ENCODE measurements around the gene CCDC13. TPM values are rescaled to one million over a fixed set of nuclear protein-coding genes. Genes with fewer than 3 reads are reported as not detected.

Gene CCDC13
- total RNA-seq, 2 experiments from 2014 or later = 0.38 TPM; not detected in 1

GRCh38 chr3:42790714-42791229 lies 17.7 kb upstream of the CCDC13 start:
- Histone ChIP-seq H3K9me3 (ENCODE audit: control insufficient read depth in 1 of 2, insufficient read depth in 1 of 2, low read length in 2 of 2) (no peaks in the 10 kb centered on the region), H3K4me1 (ENCODE audit: insufficient read depth, low read length) (no peaks in the 10 kb centered on the region), H3K4me3 (ENCODE audit: low read length) (no peak overlapping the region), H3K27ac (ENCODE audit: low read depth in 1 of 2, low read length in 2 of 2) (no peak overlapping the region), H3K36me3 (ENCODE audit: insufficient read depth, low read length) (peaks cover 18% of the 10 kb centered on the region), H3K27me3 (ENCODE audit: control insufficient read depth in 1 of 2, insufficient read depth in 2 of 2, low read length in 2 of 2) (no peaks in the 10 kb centered on the region)
- DNase-seq (no peak), ATAC-seq (ENCODE audit: poor library complexity) (no peak)
- CTCF ChIA-PET = interaction anchor here (1.3 kb wide), 1 partner anchor 90 kb away, joined by 3 read pairs; no protein-coding TSS in a partner anchor
- Mint-ChIP-seq H3K27me3 (no peaks in the 10 kb centered on the region), H3K4me3 (no peak overlapping the region), H3K27ac (no peak overlapping the region), H3K36me3 (ENCODE audit: low read depth) (peaks cover 49% of the 10 kb centered on the region), H3K9me3 (no peaks in the 10 kb centered on the region), H3K4me1 (ENCODE audit: low read depth) (peaks cover 16% of the 10 kb centered on the region)
- POLR2A ChIA-PET = no interaction called here
- intact Hi-C loops (cut with DNase I, micrococcal nuclease) = no loop called here
- no peak for TF ChIP-seq CTCF (IDR thresholded peaks at IDR 0.05)

GRCh38 chr3:42786631-42787030 lies 13.6 kb upstream of the CCDC13 start:
- peaks cover 10% of the 10 kb centered on the region for H3K4me1 Mint-ChIP-seq (ENCODE audit: low read depth)
- Histone ChIP-seq H3K4me1 (ENCODE audit: insufficient read depth, low read length) (no peaks in the 10 kb centered on the region), H3K27ac (ENCODE audit: low read depth in 1 of 2, low read length in 2 of 2) (no peak overlapping the region), H3K4me3 (ENCODE audit: low read length) (no peak overlapping the region), H3K36me3 (ENCODE audit: insufficient read depth, low read length) (peaks cover 25% of the 10 kb centered on the region), H3K9me3 (ENCODE audit: control insufficient read depth in 1 of 2, insufficient read depth in 1 of 2, low read length in 2 of 2) (no peaks in the 10 kb centered on the region), H3K27me3 (ENCODE audit: control insufficient read depth in 1 of 2, insufficient read depth in 2 of 2, low read length in 2 of 2) (no peaks in the 10 kb centered on the region)
- ChIA-PET POLR2A (no interaction called here), CTCF (interaction anchor here (0.8 kb wide), 1 partner anchor 53 kb away, joined by 3 read pairs; no protein-coding TSS in a partner anchor)
- no peaks in the 10 kb centered on the region for H3K27me3 Mint-ChIP-seq
- H3K9me3 Mint-ChIP-seq = no peaks in the 10 kb centered on the region
- peaks cover 58% of the 10 kb centered on the region for H3K36me3 Mint-ChIP-seq (ENCODE audit: low read depth)
- ATAC-seq (ENCODE audit: poor library complexity) (no peak), DNase-seq (no peak)
- no peak for TF ChIP-seq CTCF (IDR thresholded peaks at IDR 0.05)
- H3K27ac Mint-ChIP-seq = no peak overlapping the region
- H3K4me3 Mint-ChIP-seq = no peak overlapping the region
- intact Hi-C loops (cut with DNase I, micrococcal nuclease) = no loop called here

GRCh38 chr3:42786212-42786611 lies 13.2 kb upstream of the CCDC13 start:
- intact Hi-C loops (cut with DNase I, micrococcal nuclease) = no loop called here
- no peak for TF ChIP-seq CTCF (IDR thresholded peaks at IDR 0.05)
- Mint-ChIP-seq H3K27me3 (no peaks in the 10 kb centered on the region), H3K27ac (no peak overlapping the region), H3K4me3 (no peak overlapping the region), H3K9me3 (no peaks in the 10 kb centered on the region), H3K36me3 (ENCODE audit: low read depth) (peaks cover 53% of the 10 kb centered on the region), H3K4me1 (ENCODE audit: low read depth) (peaks cover 10% of the 10 kb centered on the region)
- Histone ChIP-seq H3K36me3 (ENCODE audit: insufficient read depth, low read length) (peaks cover 25% of the 10 kb centered on the region), H3K27ac (ENCODE audit: low read depth in 1 of 2, low read length in 2 of 2) (no peak overlapping the region), H3K4me3 (ENCODE audit: low read length) (no peak overlapping the region), H3K9me3 (ENCODE audit: control insufficient read depth in 1 of 2, insufficient read depth in 1 of 2, low read length in 2 of 2) (no peaks in the 10 kb centered on the region), H3K4me1 (ENCODE audit: insufficient read depth, low read length) (no peaks in the 10 kb centered on the region), H3K27me3 (ENCODE audit: control insufficient read depth in 1 of 2, insufficient read depth in 2 of 2, low read length in 2 of 2) (no peaks in the 10 kb centered on the region)
- POLR2A ChIA-PET = no interaction called here
- ATAC-seq (ENCODE audit: poor library complexity) = no peak
- CTCF ChIA-PET = interaction anchor here (0.8 to 1.2 kb wide), 2 partner anchors 53 to 95 kb away, joined by 3 to 4 read pairs; no protein-coding TSS in a partner anchor
- DNase-seq = no peak

Measured in CD4-positive, alpha-beta T cell (primary cell).